GM12873 (cell line): Measurements from ENCODE around the gene RBM18.

Source experiments
- CTCF ChIP-seq: IDR thresholded peaks from 2 replicates; pipeline ENCODE4 v1.5.1; 2012; ENCODE audit warnings: low read depth, mild to moderate bottlenecking, moderate library complexity, low read length, control low read depth; ENCODE audit not compliant: insufficient read depth; ENCODE audit errors: missing control alignments

The RBM18 gene

GRCh38 chr9:122220673-122221182 lies 43.9 kb downstream of the RBM18 start:
- TF ChIP-seq CTCF: no peak

- TF ChIP-seq CTCF: no peak
Observed at GRCh38 chr9:122219856-122220672, 44.6 kb downstream of the RBM18 start.

- TF ChIP-seq CTCF: no peak
Observed at GRCh38 chr9:122218935-122219855, 45.4 kb downstream of the RBM18 start.

- TF ChIP-seq CTCF: no peak
Observed at GRCh38 chr9:122218071-122218934, 46.3 kb downstream of the RBM18 start.

GRCh38 chr9:122217640-122218039 lies 47.0 kb downstream of the RBM18 start:
- TF ChIP-seq CTCF: no peak

- no peak for TF ChIP-seq CTCF
Observed at GRCh38 chr9:122216798-122217418, 47.7 kb downstream of the RBM18 start.
